HFFc6 (cell line): ENCODE results near the gene DDX60. TPM values are rescaled to one million over a fixed set of nuclear protein-coding genes. Genes with fewer than 3 reads are reported as not detected.

Experiments used
- DNase-seq: peaks from one replicate; pipeline ENCODE4 v3.0.0-alpha.2; 2018
- H3K27ac Mint-ChIP-seq: 2 replicates; pipeline ENCODE4 v1.8.0; 2020; ENCODE audit warnings: mild to moderate bottlenecking, mixed read lengths
- H3K27me3 Mint-ChIP-seq: 2 replicates; pipeline ENCODE4 v1.8.0; 2021; ENCODE audit warnings: mild to moderate bottlenecking, moderate library complexity, mixed read lengths; ENCODE audit not compliant: insufficient read depth
- H3K36me3 Mint-ChIP-seq: 2 replicates; pipeline ENCODE4 v1.8.0; 2021; ENCODE audit warnings: low read depth, mixed read lengths
- H3K4me1 Mint-ChIP-seq: 2 replicates; pipeline ENCODE4 v1.8.0; 2020; ENCODE audit warnings: low read depth, mixed read lengths
- H3K4me3 Mint-ChIP-seq: 2 replicates; pipeline ENCODE4 v1.8.0; 2020; ENCODE audit warnings: mild to moderate bottlenecking, moderate library complexity, mixed read lengths
- H3K9me3 Mint-ChIP-seq: 2 replicates; pipeline ENCODE4 v1.8.0; 2020; ENCODE audit warnings: mild to moderate bottlenecking, mixed read lengths
- total RNA-seq, 6 experiments: library from RNA; stranded (reverse); fragmentation: NEBNext Ultra II Directional; extraction: Animal tissue kit (Norgen Biotek cat#: 25700); gene quantifications; 2 replicates in 1 of 6; 3 replicates in 5 of 6; pipeline ENCODE4 v1.2.3, GENCODE V29; 2021
- TF ChIP-seq, protein P1 (sequence below): fragments of 200-600 bp; sonication (generic); IDR thresholded peaks from 2 replicates; pipeline ENCODE4 v1.5.0; 2021; ENCODE audit warnings: antibody characterized with exemption, mild to moderate bottlenecking

Gene DDX60
- total RNA-seq, 6 experiments from 2014 or later: 3.4 to 8.2 (median 5.6) TPM

DNA sequence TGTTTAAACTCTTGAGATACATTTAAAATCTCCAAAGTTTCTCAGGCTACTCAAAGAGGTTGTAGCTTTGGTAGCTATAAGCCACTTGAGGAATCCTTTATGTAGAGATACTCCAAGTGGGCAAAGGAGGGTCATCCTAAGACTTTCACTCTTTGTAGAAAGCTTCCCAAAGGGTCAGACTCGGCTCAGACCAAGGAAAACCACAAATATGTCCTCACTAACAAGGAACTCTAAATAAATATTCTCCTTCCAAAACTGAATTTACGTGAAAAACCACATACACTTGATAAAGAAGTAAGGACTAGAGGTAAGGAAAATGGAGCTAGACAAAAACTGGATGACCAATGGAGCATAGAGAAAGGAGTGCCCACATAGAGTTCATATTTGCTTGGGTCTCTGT lies 41.7 kb upstream of the DDX60 start:
- H3K9me3 Mint-ChIP-seq: no peaks in the 10 kb centered on the region
- H3K4me1 Mint-ChIP-seq: no peaks in the 10 kb centered on the region
- H3K36me3 Mint-ChIP-seq: peaks cover 48% of the 10 kb centered on the region
- TF ChIP-seq, protein P1, sequence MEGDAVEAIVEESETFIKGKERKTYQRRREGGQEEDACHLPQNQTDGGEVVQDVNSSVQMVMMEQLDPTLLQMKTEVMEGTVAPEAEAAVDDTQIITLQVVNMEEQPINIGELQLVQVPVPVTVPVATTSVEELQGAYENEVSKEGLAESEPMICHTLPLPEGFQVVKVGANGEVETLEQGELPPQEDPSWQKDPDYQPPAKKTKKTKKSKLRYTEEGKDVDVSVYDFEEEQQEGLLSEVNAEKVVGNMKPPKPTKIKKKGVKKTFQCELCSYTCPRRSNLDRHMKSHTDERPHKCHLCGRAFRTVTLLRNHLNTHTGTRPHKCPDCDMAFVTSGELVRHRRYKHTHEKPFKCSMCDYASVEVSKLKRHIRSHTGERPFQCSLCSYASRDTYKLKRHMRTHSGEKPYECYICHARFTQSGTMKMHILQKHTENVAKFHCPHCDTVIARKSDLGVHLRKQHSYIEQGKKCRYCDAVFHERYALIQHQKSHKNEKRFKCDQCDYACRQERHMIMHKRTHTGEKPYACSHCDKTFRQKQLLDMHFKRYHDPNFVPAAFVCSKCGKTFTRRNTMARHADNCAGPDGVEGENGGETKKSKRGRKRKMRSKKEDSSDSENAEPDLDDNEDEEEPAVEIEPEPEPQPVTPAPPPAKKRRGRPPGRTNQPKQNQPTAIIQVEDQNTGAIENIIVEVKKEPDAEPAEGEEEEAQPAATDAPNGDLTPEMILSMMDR: no peak
- H3K27ac Mint-ChIP-seq: no peak overlapping the region
- no peak for DNase-seq
- H3K27me3 Mint-ChIP-seq: no peaks in the 10 kb centered on the region
- H3K4me3 Mint-ChIP-seq: no peak overlapping the region

DNA sequence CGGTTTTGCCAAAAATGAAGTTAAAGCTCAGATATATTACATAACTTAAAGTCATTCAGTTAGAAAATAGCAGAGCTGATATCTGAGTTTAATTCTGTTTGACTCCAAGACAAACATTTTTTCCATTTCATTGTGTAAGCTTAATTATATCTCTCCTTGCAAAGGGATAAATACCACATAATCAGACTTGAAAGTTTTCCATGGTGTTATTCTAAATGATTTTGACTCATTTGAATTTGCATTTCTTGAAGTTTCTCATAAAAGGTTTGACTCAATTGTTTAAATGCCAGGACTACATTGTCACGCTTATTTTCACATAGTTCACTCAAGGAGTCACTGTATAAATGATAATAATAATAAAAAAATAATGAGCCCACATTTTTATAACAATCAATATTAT lies 39.4 kb upstream of the DDX60 start:
- no peaks in the 10 kb centered on the region for H3K4me1 Mint-ChIP-seq
- no peaks in the 10 kb centered on the region for H3K9me3 Mint-ChIP-seq
- H3K4me3 Mint-ChIP-seq: no peak overlapping the region
- H3K36me3 Mint-ChIP-seq: peaks cover 50% of the 10 kb centered on the region
- DNase-seq: no peak
- TF ChIP-seq, protein P1: no peak
- H3K27me3 Mint-ChIP-seq: peaks cover under 1% of the 10 kb centered on the region; the same call in 1 of the 2 replicates
- H3K27ac Mint-ChIP-seq: no peak overlapping the region

DNA sequence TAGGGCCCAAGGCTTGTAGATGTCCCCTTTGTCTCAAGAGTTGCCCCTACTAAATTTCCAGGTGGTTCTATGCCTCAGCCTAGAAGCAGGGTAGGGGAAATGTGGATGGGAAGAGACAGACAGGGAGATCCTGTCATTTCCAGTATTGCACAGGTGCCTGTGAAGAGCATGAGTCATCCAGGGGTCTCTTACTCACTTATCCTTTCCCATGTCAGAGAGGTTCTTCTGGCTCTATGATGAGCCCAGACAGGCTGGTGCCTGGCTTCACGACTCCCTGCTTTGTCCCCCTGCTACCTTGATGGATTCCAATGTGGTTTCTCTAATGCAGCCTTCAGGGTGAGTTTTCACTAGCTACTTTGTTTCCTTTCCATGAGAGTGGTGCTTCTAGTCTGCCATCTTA lies 35.2 kb upstream of the DDX60 start:
- Mint-ChIP-seq H3K27ac (no peak overlapping the region), H3K4me1 (no peaks in the 10 kb centered on the region), H3K9me3 (no peaks in the 10 kb centered on the region; the same call in 1 of the 2 replicates), H3K4me3 (no peak overlapping the region), H3K27me3 (peaks cover 8% of the 10 kb centered on the region), H3K36me3 (peaks cover 33% of the 10 kb centered on the region)
- TF ChIP-seq, protein P1: no peak
- DNase-seq: no peak

DNA sequence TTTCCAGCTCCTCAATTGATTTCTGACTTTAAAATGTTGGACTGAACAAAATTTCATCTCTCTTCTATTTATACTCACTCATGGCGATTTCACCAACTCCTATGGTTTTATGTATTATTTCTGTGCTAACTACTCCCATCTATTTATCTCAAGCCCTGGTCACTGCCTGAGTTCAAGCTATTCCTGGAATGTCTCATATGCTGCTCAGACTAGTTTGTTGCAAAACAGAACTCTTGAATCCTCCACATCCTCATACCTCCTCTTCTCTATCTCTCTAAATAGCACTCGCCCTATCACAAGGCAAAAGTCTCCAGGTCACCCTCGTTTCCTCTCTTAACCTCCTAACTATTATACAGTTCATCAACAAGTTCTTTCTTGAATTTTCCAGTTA lies 19.0 kb upstream of the DDX60 start:
- Mint-ChIP-seq H3K27ac (no peak overlapping the region), H3K4me1 (no peaks in the 10 kb centered on the region), H3K4me3 (no peak overlapping the region), H3K27me3 (no peaks in the 10 kb centered on the region), H3K36me3 (no peaks in the 10 kb centered on the region), H3K9me3 (no peaks in the 10 kb centered on the region)
- no peak for DNase-seq
- TF ChIP-seq, protein P1: no peak

DNA sequence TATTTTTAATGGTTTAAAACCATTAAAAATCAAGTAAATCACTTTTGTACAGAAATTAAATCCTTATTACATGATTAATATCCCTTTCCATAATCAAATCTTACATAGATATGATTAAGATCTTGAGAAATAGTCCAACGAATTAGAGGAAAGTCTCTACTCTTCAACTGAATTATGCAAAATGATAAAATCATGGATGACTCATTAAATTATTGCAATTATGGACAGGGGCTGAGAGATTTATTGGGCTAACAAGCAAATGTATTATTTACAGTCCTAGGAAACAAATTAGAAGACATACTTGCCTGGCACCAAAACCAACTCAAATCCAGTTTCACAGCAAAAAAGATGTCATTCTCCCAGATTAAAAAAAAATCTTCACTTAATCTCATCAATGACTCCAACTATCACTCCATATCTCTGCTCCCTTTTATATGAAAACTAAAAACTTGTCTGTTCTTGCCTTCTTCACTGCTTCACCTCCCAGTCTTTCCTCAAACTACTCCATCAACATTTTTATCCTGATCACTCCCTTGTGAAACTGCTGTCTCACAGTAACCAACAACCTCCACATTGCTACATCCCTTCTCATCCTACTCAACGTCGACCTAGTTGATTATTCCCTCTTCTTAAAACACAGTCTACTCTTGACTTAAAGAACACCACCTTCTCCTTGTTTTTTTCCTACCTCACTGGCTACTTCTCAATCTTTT lies 18.4 kb upstream of the DDX60 start:
- DNase-seq: no peak
- Mint-ChIP-seq H3K36me3 (no peaks in the 10 kb centered on the region), H3K4me3 (no peak overlapping the region), H3K9me3 (no peaks in the 10 kb centered on the region), H3K27ac (no peak overlapping the region), H3K27me3 (no peaks in the 10 kb centered on the region), H3K4me1 (no peaks in the 10 kb centered on the region)
- TF ChIP-seq, protein P1: no peak
